22Rv1 (cell line): ENCODE measurements around the gene OGDH.

Experiments used
- ZFX ChIP-seq: fragments of 450-650 bp; IDR thresholded peaks from 2 replicates; pipeline ENCODE4 v1.6.1; 2017; ENCODE audit warnings: antibody characterized with exemption, borderline replicate concordance
- TF ChIP-seq, protein P1 (sequence below): fragments of 450-650 bp; IDR thresholded peaks from 2 replicates; pipeline ENCODE4 v1.5.1; 2017; ENCODE audit warnings: mild to moderate bottlenecking

DNA sequence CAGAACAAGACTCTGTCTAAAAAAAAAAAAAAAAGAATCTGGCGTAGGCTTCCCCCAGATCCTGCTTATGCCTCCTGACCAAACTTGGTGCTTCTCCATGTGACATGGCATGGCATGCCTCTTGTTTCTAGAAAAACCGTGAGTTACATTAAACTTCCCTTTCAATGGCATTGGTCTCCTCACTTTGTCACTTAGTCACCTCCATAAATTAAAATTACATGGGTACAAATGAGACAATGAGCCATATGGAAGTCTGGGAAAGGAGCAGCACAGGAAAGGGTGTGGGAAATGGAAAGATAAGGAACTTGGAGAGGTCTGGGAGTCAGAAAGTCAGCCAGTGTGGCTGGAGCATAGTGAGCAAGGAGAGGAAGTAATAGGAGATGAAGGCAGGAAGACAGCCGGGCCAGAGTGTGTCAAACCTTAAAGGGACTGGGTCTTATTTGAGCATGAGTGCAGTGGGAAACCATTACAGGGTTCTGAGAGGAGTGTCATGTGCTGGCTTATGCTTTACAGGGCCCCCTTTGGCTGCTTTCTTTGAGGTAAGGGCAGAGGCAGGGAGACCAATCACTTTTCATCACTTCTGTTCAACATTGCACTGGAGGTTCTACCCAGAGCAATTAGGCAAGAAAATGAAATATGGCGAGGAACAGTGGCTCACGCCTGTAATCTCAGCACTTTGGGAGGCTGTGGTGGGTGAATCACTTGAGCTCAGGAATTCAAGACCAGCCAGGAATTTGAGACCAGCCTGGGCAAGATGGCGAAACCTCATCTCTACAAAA is 120.9 kb downstream of the OGDH start:
- TF ChIP-seq, protein P1, sequence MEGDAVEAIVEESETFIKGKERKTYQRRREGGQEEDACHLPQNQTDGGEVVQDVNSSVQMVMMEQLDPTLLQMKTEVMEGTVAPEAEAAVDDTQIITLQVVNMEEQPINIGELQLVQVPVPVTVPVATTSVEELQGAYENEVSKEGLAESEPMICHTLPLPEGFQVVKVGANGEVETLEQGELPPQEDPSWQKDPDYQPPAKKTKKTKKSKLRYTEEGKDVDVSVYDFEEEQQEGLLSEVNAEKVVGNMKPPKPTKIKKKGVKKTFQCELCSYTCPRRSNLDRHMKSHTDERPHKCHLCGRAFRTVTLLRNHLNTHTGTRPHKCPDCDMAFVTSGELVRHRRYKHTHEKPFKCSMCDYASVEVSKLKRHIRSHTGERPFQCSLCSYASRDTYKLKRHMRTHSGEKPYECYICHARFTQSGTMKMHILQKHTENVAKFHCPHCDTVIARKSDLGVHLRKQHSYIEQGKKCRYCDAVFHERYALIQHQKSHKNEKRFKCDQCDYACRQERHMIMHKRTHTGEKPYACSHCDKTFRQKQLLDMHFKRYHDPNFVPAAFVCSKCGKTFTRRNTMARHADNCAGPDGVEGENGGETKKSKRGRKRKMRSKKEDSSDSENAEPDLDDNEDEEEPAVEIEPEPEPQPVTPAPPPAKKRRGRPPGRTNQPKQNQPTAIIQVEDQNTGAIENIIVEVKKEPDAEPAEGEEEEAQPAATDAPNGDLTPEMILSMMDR, result no peak
- TF ChIP-seq ZFX, result no peak
